Measurements from ENCODE around the gene ADSS2.
"Not testable (repeated sequence)": the region's sequence is repeated elsewhere in the genome, so short reads cannot be mapped to it uniquely, and the experiment has no call there.

Gene ADSS2

DNA sequence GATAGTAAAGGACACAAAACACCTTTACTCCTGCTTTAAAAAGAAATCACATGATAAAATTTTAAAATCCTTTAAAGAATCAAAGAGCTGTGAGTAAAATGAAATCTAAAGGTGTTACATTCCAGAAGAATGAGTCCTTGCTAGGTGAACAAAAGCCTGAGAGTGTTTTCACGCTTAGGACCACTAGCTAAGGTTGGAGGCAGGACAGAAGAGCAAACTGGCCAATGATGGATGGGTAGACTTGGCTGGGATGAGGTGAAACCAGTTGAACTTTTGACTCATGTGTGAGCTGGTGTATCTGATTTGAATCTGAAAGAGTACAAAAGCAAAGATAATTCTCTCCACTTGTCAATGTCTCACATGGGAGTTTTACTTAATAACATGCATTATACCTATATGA, 44.5 kb upstream of the ADSS2 start:
- no peaks in the 10 kb centered on the region for H3K9me2 ChIP-seq (replicated peaks; ENCODE audit: low read depth, low read length)
- no peak overlapping the region for H3K4me2 ChIP-seq (ENCODE audit: low read depth, low read length, poor library complexity, severe bottlenecking)
- no peak for TF ChIP-seq EZH2phosphoT487 (IDR thresholded peaks at IDR 0.05; ENCODE audit: borderline replicate concordance)
- TF ChIP-seq, protein P1, sequence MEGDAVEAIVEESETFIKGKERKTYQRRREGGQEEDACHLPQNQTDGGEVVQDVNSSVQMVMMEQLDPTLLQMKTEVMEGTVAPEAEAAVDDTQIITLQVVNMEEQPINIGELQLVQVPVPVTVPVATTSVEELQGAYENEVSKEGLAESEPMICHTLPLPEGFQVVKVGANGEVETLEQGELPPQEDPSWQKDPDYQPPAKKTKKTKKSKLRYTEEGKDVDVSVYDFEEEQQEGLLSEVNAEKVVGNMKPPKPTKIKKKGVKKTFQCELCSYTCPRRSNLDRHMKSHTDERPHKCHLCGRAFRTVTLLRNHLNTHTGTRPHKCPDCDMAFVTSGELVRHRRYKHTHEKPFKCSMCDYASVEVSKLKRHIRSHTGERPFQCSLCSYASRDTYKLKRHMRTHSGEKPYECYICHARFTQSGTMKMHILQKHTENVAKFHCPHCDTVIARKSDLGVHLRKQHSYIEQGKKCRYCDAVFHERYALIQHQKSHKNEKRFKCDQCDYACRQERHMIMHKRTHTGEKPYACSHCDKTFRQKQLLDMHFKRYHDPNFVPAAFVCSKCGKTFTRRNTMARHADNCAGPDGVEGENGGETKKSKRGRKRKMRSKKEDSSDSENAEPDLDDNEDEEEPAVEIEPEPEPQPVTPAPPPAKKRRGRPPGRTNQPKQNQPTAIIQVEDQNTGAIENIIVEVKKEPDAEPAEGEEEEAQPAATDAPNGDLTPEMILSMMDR (conservative IDR thresholded peaks at IDR 0.05; ENCODE audit: low read length) = no peak
- no peaks in the 10 kb centered on the region for H3F3A ChIP-seq (ENCODE audit: low read depth)
- no peaks in the 10 kb centered on the region for H4K20me1 ChIP-seq (ENCODE audit: insufficient read depth, low read length, poor library complexity, severe bottlenecking)
- no peak overlapping the region for H2AFZ ChIP-seq (ENCODE audit: low read length)
- H3K36me3 ChIP-seq (ENCODE audit: insufficient read depth, low read length) = no peaks in the 10 kb centered on the region
- no peaks in the 10 kb centered on the region for H3K27me3 ChIP-seq (ENCODE audit: insufficient read depth, low read length, poor library complexity, severe bottlenecking)
- H3K9ac ChIP-seq (ENCODE audit: low read depth, low read length, poor library complexity, severe bottlenecking) = no peak overlapping the region
- no peaks in the 10 kb centered on the region for H3K4me1 ChIP-seq (ENCODE audit: insufficient read depth, low read length, poor library complexity, severe bottlenecking)
- H3K9me3 ChIP-seq (ENCODE audit: insufficient read depth, low read depth, low read length) = no peaks in the 10 kb centered on the region
- no peak overlapping the region for H3K4me3 ChIP-seq (ENCODE audit: low read length, poor library complexity, severe bottlenecking)
- H3K79me2 ChIP-seq (ENCODE audit: insufficient read depth, low read length) = no peaks in the 10 kb centered on the region

DNA sequence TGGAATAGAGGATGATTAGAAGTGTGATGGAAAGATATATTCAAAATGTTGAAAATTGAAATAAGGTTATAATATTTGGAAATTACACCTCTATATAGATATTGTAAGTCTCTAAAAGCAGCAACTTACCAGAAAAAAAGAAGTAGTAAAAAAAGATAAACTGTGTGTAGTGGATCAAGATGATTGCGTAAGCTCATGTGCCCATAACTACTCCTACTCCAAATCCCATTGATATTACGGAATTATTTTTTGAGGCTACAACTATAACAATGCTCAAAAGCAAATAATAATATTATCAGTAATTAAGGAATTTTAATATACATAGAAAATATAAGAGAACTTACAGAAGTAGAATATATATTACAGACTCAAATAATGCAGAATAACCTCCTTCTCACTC, 42.9 kb upstream of the ADSS2 start:
- Histone ChIP-seq H3K4me1 (ENCODE audit: insufficient read depth, low read length, poor library complexity, severe bottlenecking) (no peaks in the 10 kb centered on the region), H4K20me1 (ENCODE audit: insufficient read depth, low read length, poor library complexity, severe bottlenecking) (no peaks in the 10 kb centered on the region), H3F3A (ENCODE audit: low read depth) (no peaks in the 10 kb centered on the region), H3K9me2 (replicated peaks; ENCODE audit: low read depth, low read length) (no peaks in the 10 kb centered on the region), H3K36me3 (ENCODE audit: insufficient read depth, low read length) (no peaks in the 10 kb centered on the region), H3K79me2 (ENCODE audit: insufficient read depth, low read length) (no peaks in the 10 kb centered on the region), H3K9ac (ENCODE audit: low read depth, low read length, poor library complexity, severe bottlenecking) (no peak overlapping the region), H3K9me3 (ENCODE audit: insufficient read depth, low read depth, low read length) (no peaks in the 10 kb centered on the region), H3K4me2 (ENCODE audit: low read depth, low read length, poor library complexity, severe bottlenecking) (no peak overlapping the region), H3K4me3 (ENCODE audit: low read length, poor library complexity, severe bottlenecking) (no peak overlapping the region), H2AFZ (ENCODE audit: low read length) (no peak overlapping the region), H3K27me3 (ENCODE audit: insufficient read depth, low read length, poor library complexity, severe bottlenecking) (no peaks in the 10 kb centered on the region)
- TF ChIP-seq, protein P1 (conservative IDR thresholded peaks at IDR 0.05; ENCODE audit: low read length) = no peak
- no peak for TF ChIP-seq EZH2phosphoT487 (IDR thresholded peaks at IDR 0.05; ENCODE audit: borderline replicate concordance)

DNA sequence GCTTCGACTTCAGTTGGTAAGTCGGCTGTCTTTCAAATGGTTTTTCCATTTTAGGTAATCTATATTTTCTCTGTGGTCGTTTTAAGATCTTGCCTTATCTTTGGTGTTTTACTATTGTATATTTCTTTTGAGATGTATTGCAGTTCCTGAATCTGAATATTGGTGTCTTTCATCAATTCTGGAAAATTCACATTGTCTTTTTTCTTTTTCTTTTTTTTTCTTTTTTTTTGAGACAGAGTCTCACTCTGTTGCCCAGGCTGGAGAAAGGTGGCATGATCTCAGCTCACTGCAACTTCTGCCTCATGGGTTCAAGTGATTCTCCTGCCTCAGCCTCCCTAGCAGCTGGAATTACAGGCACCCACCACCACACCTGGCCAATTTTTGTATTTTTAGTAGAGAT, 33.3 kb upstream of the ADSS2 start:
- H3K4me2 ChIP-seq (ENCODE audit: low read depth, low read length, poor library complexity, severe bottlenecking); H3K9me2 ChIP-seq (replicated peaks; ENCODE audit: low read depth, low read length); H3K9me3 ChIP-seq (ENCODE audit: insufficient read depth, low read depth, low read length); H2AFZ ChIP-seq (ENCODE audit: low read length); H3K4me1 ChIP-seq (ENCODE audit: insufficient read depth, low read length, poor library complexity, severe bottlenecking); H3K36me3 ChIP-seq (ENCODE audit: insufficient read depth, low read length); H3F3A ChIP-seq (ENCODE audit: low read depth); H4K20me1 ChIP-seq (ENCODE audit: insufficient read depth, low read length, poor library complexity, severe bottlenecking); H3K4me3 ChIP-seq (ENCODE audit: low read length, poor library complexity, severe bottlenecking); H3K9ac ChIP-seq (ENCODE audit: low read depth, low read length, poor library complexity, severe bottlenecking); H3K79me2 ChIP-seq (ENCODE audit: insufficient read depth, low read length); H3K27me3 ChIP-seq (ENCODE audit: insufficient read depth, low read length, poor library complexity, severe bottlenecking): not testable (repeated sequence)

DNA sequence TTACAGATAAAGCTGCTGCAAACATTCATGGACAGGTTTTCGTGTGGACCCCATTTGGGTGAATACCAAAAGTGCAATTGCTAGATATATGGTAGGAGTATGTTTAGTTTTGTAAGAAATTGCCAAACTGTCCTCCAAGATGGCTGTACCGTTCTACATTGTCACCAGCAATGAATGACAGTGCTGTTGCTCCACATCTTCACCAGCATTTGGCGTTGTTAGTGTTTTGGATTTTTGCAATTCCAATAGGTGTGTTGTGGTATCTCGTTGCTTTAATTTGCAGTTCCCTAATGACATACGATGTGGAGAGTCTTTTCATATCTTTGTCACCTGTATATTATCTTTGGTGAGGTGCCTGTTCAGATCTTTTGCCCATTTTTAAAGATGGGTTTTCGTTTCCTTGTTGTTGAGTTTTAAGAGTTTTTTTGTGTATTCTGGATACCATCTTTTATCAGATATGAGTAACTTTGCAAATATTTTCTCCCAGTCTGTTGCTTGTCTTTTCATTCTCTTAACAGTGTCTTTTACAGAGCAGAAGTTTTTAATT, 21.4 kb upstream of the ADSS2 start:
- Histone ChIP-seq H3K36me3 (ENCODE audit: insufficient read depth, low read length) (no peaks in the 10 kb centered on the region), H2AFZ (ENCODE audit: low read length) (no peak overlapping the region), H3K9me3 (ENCODE audit: insufficient read depth, low read depth, low read length) (no peaks in the 10 kb centered on the region), H3K79me2 (ENCODE audit: insufficient read depth, low read length) (no peaks in the 10 kb centered on the region), H3K9ac (ENCODE audit: low read depth, low read length, poor library complexity, severe bottlenecking) (no peak overlapping the region), H4K20me1 (ENCODE audit: insufficient read depth, low read length, poor library complexity, severe bottlenecking) (no peaks in the 10 kb centered on the region), H3K4me3 (ENCODE audit: low read length, poor library complexity, severe bottlenecking) (no peak overlapping the region), H3F3A (ENCODE audit: low read depth) (no peaks in the 10 kb centered on the region), H3K4me2 (ENCODE audit: low read depth, low read length, poor library complexity, severe bottlenecking) (no peak overlapping the region), H3K27me3 (ENCODE audit: insufficient read depth, low read length, poor library complexity, severe bottlenecking) (no peaks in the 10 kb centered on the region), H3K4me1 (ENCODE audit: insufficient read depth, low read length, poor library complexity, severe bottlenecking) (no peaks in the 10 kb centered on the region), H3K9me2 (replicated peaks; ENCODE audit: low read depth, low read length) (no peaks in the 10 kb centered on the region)
- TF ChIP-seq, protein P1 (conservative IDR thresholded peaks at IDR 0.05; ENCODE audit: low read length) = no peak
- TF ChIP-seq EZH2phosphoT487 (IDR thresholded peaks at IDR 0.05; ENCODE audit: borderline replicate concordance) = no peak

Data from Loucy (cell line).